AG09319 (cell line): ENCODE measurements around the gene PEDS1.

Experiments
- DNase-seq: peaks from one replicate; pipeline ENCODE4 v3.0.0-alpha.2; 2010; ENCODE audit warnings: low read depth; ENCODE audit errors: extremely low read depth
- CTCF ChIP-seq: IDR thresholded peaks from 2 replicates; pipeline ENCODE4 v1.5.1; 2011; ENCODE audit warnings: low read depth, mild to moderate bottlenecking, inconsistent platforms, low read length, moderate library complexity

PEDS1 gene

GRCh38 chr20:50149481-50150254, 3.9 kb downstream of the PEDS1 start:
- TF ChIP-seq CTCF = no peak
- DNase-seq = no peak

GRCh38 chr20:50146732-50147662, 6.5 kb downstream of the PEDS1 start:
- TF ChIP-seq CTCF = no peak
- DNase-seq = no peak

GRCh38 chr20:50146214-50146613, 7.3 kb downstream of the PEDS1 start:
- no peak for DNase-seq
- TF ChIP-seq CTCF = no peak

- DNase-seq = no peak
- no peak for TF ChIP-seq CTCF
Observed at GRCh38 chr20:50145566-50145965, 8.0 kb downstream of the PEDS1 start.

GRCh38 chr20:50144362-50144761, 9.2 kb downstream of the PEDS1 start:
- no peak for TF ChIP-seq CTCF
- DNase-seq = peak; percentile 89

- TF ChIP-seq CTCF = no peak
- no peak for DNase-seq
Observed at GRCh38 chr20:50142812-50143211, 10.7 kb downstream of the PEDS1 start.
